Ecto neural progenitor cell (in vitro differentiated cells): ENCODE results near the gene ACOXL.

Experiments
- DNase-seq: peaks from one replicate; pipeline ENCODE4 v3.0.0-alpha.2; 2018; ENCODE audit warnings: low spot score

ACOXL gene

DNA sequence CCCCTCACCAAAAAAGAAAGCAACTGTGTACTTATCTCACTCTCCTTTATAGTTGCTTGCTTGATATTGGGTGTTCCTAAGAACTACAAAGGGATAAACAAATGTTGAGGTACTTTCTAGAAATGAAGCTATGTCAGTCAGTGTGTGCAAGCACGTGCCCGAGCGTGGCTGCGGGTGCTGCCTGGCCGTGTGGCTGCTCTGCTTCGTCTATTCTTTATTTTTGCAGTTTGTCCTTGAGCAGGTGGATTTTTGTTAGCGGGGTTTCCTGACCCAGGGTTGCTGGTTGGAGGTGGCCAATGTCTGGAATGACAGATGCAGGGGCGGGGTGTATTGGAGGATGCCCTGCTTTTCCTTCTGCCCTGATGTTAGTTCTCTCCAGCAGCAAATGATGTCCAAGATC lies 62.6 kb downstream of the ACOXL start:
- no peak for DNase-seq

DNA sequence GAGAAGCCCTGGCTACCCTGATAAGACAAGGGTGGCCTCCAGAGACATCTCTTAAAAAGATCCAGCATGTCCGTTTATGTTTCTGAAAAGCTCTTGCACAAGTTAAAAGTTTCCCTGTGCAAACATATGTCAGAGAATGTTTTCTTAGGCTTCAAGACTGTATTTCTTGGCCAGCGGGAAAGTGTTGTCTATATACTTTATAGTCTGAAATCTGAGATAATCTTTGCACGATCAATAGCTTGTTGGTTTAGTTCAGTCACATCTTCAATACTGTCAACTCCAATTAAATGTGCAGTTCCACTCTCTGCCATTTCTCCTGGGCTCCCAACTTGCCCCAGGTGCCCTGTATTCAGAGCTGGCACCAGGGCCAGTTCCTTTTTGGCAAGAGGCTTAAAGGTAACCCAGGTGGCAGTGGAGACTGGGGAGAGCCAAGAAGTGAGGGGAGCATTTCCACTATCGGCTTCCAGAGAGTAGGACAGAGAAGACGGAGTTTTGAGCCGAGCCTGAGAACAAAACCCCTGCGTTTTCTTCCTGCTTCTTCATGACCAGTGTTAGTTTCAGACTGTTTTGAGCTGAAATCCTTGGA lies 64.4 kb downstream of the ACOXL start:
- no peak for DNase-seq

DNA sequence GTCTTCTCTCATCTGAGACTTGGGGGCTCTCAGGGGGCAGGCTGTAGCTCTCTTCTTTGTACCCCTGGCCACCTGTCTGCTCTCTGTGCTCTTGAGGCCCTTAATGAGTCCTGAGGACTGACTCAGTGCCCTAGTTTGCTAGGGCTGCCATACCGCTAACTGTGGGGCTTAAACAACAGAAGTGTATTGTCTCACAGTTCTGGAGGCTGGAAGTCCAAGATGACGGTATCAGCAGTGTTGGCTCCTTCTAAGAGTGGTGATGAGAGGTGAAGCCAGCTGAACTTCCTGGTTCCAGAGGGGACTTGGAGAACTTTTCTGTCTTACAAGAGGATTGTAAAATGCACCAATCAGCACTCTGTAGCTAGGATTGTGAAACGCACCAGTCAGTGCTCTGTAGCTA lies 67.0 kb downstream of the ACOXL start:
- DNase-seq: no peak

DNA sequence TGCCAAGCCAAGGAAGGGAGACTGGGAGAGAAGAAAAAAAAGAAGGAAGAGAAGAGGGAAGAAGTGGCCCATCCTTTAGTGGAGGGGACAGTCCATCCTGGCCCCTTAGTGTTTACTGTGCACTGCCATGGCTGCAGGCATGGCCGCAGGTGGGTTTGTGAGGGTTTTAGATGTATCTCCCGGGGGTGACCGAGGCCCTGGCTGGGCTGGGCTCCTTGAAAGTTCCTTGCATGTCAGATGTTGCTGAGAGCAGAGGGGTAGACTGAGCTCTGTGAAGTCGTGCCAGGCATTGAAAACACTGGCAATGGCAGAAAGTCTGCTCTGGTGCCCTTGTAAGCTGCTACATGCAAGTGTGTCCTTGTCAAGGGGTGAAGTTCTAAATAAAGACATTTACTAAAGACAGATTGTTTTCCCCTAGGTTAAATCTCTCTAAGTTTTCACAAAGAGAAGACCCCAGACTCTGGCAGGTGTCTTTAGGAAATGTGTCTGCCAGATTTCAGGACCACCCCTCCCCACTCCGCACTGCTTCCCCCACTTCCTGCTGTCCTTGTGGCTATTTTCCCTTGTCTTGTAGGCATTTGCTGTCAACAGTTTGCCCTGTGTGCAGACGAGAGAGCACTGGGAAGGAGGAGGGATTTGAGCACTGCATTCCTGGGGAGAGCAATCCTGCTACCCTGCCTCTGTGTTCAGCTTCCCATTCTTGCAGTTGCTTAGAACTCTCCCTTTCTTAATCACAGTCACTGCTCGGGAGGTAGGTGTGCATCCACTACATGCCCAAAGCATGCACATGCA lies 68.4 kb downstream of the ACOXL start:
- DNase-seq: no peak

DNA sequence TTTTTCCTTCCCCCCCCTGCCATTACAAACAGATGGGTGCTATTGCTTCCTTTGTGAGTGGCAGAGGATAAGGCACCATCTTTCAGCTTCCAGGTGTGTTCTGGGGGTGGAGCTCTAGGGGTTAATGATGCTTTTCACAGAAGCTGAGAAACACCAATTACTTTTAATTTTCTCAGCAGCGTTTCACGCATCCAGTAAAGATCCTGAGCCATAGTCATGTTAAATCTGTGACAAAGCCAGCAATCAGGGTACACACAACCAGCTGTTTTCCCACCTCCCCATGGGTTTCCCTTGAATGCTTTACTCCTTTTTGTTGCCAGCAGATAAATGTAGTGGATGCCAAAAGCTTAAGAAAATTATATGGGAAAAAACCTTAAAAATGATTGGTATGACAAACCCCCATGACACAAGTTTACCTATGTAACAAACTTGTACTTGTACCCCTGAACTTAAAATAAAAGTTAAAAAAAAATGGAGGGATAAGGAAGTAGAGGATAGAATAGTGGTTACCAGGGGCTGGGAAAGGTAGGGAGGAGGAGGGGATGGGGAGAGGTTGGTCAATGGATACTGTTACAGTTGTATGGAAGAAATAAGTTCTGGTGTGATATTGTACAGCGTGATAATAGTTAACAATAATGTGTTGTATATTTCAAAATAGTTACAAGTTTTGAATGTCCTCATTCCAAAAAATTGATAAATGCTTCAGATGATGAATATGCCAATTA lies 70.0 kb downstream of the ACOXL start:
- DNase-seq: no peak

DNA sequence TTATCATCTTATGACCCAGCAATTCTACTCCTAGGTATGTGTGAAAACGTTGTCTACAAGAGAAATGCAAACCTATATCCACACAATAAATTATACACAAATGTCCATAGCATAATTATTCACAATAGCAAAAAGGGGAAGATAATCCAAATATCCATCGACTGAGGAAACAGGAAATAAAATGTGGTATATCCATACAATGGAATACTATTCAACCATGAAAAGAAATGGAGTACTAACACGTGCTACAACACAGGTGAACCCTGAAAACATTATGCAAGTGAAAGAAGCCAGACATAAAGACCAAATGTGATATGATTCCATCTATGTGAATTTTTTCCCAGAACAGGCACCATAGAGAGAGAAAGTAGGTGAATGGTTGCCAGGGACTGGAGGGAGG lies 72.1 kb downstream of the ACOXL start:
- DNase-seq: no peak

DNA sequence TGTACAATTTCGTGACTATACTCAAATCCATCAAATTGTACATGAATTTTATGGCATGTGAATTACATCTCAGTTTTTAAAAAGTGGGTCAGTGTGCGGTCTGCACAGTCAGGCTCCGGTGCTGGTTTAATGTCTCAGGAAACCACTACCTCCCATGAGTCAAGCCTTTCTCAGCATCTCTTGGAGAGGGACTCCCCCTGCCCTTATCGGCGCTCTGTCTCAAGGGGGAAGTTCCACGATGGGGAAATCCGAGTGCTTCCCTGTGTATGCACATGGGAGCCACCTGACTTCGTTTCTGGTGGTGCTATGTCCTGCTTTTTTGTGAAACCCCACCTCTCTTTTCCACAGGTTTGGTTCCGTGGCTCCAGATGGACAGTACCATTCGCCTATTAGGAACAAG lies 72.5 kb downstream of the ACOXL start:
- no peak for DNase-seq

DNA sequence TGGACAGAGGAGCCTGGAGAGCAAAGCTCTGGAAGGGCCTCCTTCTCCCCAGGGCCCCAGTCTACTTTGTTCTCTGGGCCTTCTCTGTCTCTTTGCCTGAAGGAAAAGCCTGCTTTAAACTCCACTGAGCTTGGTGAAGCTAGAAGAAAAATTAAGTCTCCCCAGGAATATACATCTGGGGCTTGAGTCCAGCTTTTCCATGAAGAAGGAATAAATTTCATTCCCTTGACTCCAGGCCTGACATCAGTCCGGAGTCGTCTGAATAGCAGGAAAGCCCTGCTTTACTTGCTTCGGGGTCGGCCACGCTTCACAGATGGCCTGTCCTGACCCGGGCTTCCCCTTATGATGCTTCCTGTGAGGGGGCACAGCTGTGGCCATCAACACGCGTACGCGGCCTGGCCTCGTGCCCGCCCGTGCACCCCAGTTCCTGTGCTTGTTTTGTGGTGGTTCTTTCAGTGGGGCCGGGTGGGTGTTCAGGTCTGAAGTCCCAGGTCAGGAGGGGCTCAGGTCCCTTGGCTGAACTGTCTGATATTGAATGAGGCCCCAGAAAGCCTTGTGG lies 73.6 kb downstream of the ACOXL start:
- DNase-seq: no peak

DNA sequence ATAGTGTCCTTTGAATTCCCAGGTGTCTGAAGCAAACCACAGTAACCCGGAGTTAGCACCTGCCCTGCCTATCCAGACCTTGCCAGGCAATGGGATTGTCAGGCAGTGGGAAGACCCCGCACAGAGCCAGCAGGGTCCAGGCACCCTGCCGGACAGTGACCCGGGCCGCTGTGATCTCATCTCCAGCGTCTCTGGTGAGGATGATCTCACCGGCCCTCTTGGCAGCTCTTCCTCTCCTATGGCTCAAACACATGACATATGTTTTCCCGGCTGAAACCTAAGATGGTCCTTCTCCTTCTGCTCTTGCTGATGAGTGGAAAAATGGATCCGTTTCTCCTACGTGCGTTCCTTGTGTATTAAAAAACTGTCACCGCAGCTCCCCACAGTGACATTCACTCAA lies 75.1 kb downstream of the ACOXL start:
- no peak for DNase-seq

DNA sequence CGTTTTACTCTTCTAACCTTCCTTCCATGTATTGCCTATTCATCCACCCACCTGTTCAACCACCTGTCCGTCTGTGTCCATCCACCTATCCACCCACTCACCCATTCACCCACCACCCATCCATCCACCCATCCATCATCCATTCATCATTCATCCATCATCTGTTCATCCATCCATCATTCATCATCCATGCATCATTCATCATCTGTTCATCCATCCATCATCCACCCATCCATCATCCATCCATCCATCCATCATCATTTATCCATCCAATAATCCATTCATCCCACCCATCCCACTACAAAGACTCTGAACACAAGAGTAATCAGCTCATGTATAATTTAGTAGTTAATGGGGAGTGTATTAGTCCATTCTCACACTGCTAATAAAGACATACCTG lies 78.0 kb downstream of the ACOXL start:
- DNase-seq: no peak

DNA sequence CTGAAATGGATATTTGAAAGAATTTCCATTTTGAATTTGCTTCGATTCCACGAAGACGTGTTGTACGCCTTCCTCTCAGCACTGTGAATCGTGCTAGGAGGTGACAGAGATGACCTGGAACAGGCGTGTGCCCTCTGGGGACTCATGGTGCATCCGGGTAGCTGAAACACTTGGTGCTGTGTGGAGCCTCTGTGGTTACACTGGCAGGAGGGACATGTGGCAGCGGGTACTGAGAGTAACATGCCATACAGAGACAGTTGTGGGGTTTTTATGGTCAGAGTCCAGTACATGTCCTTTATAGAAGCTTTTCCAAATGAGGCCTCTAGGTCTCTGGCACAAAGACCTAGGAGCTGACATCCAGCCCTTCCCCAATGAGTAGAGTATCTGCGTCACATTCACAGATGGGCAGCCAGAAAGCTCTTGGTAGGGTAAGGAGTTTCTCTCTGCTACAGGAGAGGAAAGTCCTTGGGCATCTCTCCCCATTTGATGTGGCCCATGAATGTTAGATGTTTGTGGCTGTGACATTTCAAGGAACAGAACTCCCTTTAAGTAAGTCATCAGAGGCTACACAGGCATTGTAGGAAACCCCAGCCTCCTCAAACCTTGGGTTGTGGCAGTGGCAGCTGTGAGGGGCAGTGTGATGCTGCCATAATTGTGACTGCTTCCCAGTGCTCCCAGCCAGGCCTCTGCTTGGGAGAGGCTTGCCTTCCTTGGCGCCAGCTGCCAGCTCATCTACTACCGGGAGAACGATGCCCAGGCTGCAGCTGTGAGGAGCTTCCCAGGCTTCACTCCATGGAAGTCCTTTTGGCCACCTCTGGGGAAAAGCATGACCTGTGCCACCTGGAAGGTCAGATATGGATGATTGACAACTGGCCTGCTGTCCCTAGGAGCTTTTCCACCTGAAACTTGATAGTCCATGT lies 80.6 kb downstream of the ACOXL start:
- DNase-seq: no peak

DNA sequence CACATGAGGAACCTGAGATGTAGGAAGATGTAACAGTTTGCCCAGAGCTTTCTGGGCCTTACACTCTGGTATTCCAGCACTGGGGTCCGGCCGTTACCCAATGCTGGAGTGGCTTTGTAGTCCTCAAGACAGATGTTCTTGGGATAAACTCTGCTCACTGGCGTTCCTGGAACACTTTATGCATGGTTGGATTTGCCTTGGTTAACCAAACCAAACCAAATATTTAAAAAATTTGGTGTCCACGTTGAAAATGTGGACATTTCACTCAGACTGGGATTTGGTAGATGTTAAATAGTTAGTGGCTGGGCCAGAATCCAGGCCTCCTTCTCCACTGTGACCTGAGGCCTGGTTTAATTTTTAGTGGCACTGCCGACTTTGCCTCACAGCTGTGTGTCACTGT lies 81.5 kb downstream of the ACOXL start:
- DNase-seq: no peak

DNA sequence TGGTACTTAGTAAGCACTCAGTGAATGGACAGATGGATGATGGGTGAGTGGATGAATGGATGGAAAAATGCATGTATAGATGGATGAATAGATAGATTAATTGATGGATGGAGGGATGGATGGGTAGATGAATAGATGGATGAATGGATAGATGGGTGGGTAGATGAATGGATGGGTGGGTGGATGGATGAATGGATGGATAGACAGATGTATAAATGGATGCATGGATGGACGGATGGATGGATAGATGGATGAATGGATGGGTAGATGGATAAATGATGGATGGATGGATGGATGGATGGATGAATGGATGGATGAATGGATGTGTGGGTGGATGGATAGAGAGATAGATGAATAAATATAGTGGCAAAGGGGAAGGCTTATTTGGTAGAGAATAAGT lies 83.6 kb downstream of the ACOXL start:
- no peak for DNase-seq

DNA sequence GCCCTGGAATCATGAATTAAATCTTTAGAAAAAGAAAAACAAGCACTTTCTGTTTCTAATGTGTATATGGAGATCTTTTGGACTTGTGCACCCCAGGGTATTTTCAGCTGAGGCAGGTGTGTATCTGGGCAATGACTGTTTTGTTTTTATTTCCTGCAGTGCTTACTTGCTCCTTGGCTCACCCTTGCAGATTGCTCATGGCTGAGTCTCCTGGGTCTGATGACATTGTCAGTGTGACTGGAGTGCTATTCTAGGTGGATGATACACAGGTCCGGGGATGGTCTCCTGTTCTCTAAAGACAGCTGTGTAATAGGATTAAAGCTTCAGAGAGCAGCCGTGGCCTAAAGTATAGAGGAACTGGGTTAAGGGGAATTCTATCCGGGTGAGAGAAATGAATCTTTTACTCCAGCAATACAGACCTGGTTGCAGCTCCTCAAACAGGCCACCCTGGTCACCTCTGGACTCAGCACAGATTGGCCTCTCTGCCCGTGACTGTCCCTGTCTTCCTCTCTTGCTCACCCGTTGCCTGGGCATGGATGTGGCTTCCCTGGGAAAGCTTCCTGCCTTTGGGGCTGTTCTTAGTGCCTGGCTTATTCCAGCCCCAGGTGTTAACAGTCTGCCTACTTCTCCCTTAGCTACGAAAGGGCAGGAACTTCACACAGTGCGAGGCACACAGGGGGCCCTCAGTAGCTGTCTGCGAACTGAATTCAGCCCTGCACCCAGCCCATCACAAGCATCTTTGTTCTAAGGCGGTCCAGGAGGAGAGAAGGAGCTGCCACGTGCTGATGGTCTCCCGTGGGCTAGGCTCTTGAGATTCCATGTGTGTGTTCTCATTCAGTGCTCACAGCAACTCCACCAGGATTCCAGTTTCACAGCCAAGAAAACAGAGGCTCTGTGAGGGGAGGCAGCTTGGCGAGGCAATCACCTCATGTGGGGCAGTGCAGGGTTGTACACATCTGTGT lies 84.3 kb downstream of the ACOXL start:
- no peak for DNase-seq

DNA sequence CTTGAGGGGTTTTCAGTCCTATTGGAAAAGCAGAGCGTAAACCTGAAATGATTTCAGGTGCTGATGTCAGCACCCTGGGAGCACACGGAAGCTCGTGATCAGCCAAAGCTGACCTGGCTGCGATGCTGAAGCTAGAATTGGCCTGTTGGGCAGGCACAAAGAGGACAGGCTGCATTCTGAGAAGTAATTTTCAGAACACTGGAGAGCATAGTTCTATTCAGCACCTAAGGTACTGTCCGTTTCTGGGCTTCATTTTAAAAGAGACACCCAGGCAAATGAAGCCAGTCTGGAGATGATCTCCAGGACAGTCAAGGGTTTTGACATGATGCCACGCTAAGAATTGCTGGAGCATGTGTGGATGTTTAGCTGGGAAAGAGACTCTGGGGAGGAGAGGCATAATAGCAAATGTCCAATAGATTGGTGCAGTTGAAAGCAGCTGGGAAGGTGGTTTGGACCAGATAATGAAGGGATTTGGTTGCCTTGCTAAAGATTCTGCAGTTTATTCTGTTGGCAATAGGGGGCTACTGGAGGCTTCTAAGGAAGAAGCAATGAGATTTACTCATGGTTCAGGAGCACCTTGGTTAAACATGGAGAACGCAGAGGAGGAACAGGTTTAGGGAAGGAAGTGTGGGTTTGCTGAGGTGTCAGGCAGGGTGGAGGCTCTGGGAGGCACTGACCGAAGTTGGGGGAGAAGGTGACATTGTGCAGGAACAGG lies 86.6 kb downstream of the ACOXL start:
- DNase-seq: no peak

DNA sequence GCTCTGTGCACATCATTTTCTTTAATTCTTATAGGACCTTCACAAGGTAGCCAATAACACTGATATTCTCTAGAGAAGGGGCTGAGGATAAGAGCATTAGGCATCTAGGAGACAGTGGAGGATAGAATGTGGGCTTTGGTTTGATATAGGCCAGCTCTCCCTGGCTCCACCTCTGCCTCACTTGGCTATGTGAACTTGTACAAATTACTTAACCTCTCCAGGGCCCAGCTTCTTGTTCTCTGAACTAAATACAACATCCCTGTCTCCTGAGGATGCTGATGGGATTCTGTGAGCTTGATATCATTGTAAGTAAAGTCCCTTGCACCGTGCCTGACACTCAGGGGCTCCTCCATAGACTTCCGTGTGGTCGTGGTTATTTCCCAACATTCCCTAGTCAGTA lies 87.3 kb downstream of the ACOXL start:
- DNase-seq: no peak

DNA sequence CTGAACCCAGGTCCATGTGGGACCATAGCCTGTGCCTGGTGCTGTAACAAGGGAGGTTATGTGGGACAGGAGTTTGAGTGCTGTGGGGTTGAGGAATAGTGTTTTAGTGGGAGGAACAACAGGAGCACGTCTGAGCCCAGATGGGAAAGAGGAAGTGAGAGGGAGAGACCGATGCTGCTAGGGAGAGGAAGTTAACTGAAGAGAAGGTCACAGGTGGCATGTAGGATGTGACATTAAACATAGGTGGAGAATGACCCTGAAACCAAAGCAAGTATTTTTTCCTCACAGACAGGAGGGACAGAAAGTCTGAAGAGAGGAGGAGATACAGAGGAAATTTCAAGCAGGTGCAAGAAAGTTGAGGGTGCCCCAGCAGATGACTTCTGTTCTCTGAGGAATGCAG lies 87.8 kb downstream of the ACOXL start:
- DNase-seq: no peak

DNA sequence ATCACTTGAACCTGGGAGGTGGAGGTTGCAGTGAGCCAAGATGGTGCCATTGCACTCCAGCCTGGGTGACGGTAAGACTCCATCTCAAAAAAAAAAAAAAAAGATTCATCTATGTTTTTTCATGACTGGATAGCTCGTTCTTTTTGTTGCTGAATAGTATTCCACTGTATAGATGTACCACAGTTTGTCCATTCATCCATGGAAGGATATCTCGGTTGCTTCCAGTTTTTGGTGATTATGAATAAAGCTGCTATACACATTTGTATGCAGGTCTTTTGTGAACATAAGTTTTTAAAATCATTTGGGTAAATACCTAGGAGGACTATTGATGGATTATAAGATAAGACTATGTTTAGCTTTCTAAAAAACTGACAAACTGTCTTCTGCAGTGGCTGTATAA lies 90.8 kb downstream of the ACOXL start:
- no peak for DNase-seq

DNA sequence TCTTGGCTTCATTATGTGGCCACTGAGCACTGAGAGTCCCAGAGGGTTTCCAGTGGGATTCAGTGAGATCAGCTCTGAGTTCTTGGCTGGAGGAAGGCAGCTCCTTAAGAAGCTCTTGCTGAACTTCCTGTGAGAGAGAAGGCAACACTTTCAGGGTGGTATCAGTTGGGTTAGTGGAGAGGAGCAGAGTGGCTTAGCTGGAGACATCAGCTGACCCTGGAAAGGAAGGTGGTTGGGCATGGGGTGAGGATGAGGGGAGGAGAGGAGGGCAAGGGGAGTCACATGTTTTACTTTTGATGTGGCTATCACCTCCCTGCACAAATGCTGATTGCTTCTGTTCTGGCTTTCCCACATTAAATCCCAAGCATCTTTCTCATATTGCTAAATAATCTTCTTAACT lies 95.1 kb downstream of the ACOXL start:
- DNase-seq: no peak

DNA sequence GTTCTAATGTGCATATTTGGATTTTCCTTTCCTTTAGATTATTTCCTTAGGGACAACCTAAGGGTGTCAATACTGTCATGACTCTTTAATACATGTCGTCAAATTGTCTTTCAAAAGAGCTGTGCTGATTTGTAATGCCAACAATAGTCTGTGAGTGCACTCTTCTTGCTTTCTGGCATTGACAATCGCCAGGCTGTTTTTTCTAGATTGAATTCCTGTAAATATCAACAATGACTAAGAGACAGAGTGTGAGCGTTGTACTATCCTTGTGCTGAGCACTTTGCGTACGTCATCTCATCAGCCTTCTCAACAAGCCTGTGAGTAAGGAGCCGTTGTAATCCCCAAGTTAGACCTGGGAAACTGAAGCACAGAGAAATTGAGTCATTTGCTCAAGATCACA lies 96.0 kb downstream of the ACOXL start:
- DNase-seq: no peak
